C4-2B (cell line): ENCODE data around the gene THRAP3.

Source experiments
- ZFX ChIP-seq: fragments of 450-650 bp; IDR thresholded peaks from 2 replicates; pipeline ENCODE4 v1.6.1; 2017
- TF ChIP-seq, protein P1 (sequence below): fragments of 450-650 bp; conservative IDR thresholded peaks from 2 replicates; pipeline ENCODE4 v1.5.1; 2017; ENCODE audit warnings: mild to moderate bottlenecking

DNA sequence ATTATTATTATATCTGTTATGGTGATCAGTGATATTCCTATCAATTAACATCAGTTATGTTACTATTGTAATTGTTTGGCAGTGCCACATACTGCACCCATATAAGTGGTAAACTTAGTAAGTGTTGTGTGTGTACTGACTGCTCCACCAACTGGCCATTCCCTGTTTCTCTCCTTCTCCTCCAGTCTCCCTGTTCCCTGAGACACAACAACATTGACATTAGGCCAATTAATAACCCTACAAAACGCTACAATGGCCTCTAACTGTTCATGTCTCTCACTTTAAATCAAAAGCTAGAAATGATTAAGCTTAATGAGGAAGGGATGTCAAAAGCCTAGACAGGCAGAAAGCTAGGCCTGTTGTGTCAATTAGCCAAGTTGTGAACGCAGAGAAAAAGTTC is 6.6 kb upstream of the THRAP3 start:
- TF ChIP-seq, protein P1, sequence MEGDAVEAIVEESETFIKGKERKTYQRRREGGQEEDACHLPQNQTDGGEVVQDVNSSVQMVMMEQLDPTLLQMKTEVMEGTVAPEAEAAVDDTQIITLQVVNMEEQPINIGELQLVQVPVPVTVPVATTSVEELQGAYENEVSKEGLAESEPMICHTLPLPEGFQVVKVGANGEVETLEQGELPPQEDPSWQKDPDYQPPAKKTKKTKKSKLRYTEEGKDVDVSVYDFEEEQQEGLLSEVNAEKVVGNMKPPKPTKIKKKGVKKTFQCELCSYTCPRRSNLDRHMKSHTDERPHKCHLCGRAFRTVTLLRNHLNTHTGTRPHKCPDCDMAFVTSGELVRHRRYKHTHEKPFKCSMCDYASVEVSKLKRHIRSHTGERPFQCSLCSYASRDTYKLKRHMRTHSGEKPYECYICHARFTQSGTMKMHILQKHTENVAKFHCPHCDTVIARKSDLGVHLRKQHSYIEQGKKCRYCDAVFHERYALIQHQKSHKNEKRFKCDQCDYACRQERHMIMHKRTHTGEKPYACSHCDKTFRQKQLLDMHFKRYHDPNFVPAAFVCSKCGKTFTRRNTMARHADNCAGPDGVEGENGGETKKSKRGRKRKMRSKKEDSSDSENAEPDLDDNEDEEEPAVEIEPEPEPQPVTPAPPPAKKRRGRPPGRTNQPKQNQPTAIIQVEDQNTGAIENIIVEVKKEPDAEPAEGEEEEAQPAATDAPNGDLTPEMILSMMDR, result peak; percentile 47
- TF ChIP-seq ZFX, result no peak
